ENCODE results near the gene PPM1L.

The PPM1L gene

DNA sequence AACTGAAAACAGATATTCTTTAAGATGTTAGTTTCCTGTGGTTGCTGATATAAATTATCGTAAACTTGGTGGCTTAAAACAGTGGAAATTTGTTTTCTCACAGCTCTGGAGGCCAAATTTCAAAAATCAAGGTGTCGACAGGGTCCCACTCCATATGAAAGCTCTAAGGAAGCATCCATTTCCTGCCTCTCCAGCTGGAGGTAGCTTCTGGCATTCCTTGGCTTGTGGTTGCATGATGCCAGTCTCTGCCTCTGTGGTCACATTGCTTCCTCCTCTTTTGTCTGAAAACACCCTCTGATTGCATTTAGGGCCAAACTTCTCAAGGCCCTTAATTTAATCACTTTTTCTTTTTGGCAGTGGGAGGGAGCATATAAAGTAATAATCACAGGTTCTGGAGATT is 96.8 kb downstream of the PPM1L start:
- no peak for DNase-seq (ENCODE audit: low read depth in 2 of 2)

DNA sequence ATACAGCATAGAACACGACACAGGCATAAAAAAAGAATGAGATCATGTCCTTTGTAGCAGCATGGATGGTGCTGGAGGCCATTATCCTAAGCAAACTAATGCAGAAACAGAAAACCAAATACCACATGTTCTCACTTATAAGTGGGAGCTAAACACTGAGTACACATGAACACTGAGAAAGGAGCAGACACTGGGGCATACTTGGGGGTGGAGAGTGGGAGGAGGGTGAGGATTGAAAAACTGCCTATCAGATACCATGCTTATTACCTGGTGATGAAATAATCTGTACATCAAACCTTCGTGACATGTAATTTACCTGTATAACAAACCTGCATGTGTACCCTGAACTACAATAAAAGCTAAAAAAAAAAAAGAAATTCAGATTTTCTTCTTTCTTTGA is 100.4 kb downstream of the PPM1L start:
- no peak for DNase-seq (ENCODE audit: low read depth in 2 of 2)

DNA sequence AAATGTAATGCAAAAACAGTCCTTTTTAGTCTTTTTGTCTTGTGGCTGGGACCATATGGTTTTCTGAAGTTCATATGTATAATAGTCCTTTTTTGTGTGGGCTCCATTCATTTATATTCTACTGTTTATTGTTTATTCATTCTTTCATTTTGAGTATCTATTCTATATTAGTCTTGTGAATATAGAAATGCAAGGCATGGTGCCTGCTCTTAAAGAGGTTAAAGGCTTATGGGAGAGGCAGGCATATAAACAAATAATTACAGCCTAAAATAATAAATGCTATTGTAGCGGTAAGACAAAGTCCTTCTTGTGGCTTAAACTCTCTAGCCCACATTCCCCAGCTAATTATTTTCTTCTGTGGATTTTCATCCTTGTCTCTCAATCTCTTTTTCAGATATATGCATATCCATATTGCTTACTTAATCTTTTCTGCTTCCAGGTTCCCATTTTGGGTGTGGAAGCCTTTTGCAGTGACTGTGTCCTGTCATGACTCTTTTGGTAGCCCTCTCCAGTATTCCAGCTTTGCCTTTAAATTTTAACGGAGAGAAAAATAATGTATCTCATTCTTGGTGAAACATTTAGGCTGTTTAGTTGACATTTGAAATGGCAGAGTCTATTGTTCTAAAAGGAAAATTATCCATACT is 101.6 kb downstream of the PPM1L start:
- DNase-seq (ENCODE audit: low read depth in 2 of 2): no peak

DNA sequence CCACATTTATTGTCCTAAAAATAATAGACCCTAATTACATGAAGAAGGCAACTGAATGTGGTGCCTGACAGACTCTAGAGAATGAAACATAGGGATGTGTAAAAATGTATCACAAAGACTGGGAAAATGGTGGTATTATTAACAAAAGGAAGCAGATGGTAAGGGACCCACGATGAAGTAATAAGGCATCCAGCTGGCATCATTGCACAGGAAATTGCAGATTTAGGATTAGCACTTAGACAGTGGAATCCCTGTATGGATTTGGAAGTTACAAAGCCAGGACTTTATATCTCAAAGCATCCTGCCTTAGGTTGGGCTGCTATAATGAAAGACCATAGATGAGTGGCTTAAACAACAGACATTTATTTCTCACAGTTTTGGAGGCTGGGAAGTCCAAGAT is 104.3 kb downstream of the PPM1L start:
- no peak for DNase-seq (ENCODE audit: low read depth in 2 of 2)

DNA sequence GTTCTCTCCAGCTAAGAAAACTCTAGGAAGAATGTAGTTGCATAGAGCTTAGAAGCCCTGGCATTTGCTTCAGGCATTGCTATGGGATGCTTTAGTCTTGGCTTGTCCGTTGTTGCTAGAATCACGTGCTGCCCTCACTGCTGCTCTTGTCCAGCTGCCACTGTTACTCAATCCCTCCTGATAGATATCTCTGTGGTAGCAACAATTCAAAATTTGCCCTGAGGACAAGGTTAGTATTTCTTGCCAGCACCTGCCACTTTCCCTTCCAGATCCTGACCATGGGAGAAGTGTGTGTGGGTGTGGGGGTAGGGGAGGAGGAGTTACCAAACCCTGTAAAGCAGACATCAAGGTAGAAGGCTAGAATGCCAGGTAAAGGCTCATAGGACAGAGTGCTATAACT is 113.8 kb downstream of the PPM1L start:
- DNase-seq (ENCODE audit: low read depth in 2 of 2): no peak

DNA sequence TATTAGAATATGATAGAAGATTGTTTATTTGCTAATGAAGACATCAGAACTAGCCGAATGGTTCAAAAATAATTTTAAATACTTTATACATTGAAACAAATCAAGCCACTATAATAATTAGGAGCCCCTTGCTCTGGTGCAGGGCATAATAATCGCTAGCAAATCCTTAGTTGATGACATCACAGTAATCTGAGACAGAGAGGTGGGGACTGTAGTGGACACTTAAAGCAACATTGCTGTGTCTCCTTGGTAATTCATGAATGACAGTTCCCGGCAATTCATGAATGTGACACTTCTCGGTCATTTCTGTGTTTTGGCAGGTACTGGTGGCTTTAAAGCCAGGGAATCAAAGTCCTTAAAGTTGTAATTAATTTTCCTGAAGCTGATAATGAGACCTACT is 114.3 kb downstream of the PPM1L start:
- DNase-seq (ENCODE audit: low read depth in 2 of 2): no peak

DNA sequence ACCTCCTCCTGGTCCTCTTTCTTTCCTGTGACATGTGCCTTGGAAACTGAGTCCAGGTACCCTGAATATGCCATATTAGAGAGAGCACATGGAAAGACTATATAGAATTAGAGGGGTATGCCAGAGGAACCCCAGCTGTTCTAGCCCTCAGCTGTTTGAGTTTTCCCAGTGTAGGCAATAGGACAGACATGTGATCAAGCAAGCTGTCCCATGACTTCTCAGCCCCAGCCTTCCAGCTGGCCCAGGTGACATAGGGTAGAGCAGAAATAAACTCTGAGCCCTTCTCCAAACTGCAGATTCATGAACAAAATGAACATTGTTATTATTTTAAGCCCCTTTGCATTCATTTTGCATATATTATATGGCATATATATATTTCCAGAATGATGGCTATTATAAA is 118.7 kb downstream of the PPM1L start:
- DNase-seq (ENCODE audit: low read depth in 2 of 2): no peak

DNA sequence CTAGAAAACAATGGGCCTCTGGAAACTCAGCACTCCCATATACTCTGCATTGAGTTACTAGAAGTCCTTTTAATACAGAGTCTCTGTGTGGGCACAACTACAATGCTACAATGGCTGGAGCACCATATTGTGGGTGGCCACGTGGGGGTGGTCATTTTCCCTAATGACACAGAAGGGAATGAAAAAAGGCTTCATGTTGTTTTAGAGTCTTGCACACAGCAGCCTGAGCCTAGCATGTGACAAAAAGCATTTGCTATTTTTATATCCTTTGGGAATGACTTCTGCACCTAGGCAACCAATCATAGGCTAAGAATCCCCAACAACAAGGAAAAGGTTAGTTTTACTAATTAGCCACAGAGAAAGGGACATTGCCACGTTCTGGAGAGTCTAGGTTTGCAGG is 120.6 kb downstream of the PPM1L start:
- no peak for DNase-seq (ENCODE audit: low read depth in 2 of 2)

DNA sequence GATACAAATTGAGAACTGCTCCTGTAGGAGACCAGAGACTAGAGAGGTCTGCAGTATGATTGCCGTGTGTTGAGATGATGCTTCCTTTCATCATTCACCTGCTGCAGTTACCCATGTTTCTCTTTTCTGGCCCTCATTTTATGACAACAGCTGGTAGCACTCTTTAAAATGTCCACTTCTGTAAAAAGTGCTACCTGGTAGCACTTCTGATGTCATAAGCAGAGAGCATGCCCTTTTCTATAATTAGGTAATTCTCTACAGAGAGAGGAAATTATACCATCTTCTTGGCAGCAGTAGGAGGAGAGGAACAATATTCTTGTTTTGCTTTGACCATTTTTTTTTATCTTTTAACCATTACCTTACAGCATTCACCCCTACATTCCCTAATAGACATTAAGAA is 123.8 kb downstream of the PPM1L start:
- no peak for DNase-seq (ENCODE audit: low read depth in 2 of 2)

DNA sequence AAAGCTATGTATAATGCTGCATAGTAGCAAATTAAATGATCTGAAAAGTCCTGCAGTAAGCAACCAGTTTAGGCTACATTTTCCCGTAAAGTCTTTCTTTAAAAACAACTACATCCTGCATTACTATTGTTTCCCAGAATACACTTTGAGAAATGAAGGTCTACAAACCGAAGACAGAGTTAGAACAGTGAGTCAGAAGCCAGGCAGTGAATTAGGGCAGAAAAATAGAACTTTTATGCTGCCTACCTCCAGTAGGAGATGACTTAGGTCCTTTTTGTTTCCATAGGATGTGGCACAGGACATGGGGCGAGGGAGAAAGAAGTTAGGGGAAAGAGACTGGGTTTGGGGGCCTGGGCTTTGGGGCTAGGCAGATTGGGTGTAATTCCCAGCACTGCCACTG is 127.3 kb downstream of the PPM1L start:
- no peak for DNase-seq (ENCODE audit: low read depth in 2 of 2)

DNA sequence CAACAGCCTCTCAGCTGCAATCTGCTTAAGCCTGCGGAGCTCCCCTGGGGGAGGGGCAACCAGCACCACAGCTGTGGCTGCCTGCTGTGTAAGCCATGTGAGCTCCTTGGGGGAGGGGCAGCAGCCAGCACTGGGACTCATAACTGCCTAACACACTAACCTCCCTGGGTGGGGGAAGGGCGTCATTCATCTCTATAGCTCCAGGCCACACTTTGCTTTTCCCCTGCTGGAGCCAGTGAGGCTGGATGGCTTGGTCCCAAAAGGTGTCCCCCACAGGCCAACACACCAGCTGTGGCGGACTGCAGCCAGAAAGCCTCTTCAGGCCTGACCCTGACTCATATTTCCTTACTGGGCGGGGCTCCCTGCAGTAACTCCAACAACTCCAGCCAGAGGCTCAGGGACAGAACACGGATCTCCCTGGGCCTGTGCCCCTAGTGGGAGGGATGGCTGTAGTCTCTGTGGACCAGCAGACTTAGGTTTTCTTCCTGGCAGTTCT is 129.8 kb downstream of the PPM1L start:
- DNase-seq (ENCODE audit: low read depth in 2 of 2): no peak

DNA sequence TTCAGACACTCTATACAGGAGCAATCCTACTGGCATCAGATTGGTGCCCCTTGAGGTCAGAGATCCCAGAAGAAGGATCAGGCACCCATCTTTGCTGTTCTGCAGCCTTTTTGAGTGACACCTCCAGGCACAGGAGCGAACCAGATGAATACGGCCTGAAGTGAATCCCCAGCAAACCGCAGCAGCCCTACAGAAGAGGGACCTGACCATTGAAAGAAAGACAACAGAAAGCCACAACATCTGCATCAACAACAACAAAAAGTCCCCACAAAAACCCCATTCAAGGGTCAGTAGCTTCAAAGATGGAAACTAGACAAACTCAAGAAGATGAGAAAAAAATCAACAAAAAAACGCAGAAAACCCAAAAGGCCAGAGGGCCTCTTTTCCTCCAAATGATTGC is 130.4 kb downstream of the PPM1L start:
- no peak for DNase-seq (ENCODE audit: low read depth in 2 of 2)

DNA sequence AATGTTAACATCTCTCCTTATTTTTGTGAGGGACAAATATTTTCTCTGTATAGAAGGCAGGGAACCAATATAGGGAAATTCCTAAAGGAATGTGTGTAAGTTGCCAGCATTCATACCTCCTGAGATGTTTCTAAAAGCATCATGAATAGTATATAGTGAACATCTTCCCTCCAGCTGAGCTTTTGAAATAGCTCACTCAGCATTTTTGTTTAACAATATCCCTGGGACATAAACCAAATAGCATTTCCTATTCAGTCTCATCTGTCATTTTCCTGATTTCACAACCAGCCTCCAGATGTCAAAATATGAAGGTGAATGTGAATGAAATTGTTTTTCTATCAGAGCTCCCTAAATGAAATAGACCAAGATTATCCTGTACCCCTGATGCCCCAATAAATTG is 137.2 kb downstream of the PPM1L start:
- no peak for DNase-seq (ENCODE audit: low read depth in 2 of 2)

DNA sequence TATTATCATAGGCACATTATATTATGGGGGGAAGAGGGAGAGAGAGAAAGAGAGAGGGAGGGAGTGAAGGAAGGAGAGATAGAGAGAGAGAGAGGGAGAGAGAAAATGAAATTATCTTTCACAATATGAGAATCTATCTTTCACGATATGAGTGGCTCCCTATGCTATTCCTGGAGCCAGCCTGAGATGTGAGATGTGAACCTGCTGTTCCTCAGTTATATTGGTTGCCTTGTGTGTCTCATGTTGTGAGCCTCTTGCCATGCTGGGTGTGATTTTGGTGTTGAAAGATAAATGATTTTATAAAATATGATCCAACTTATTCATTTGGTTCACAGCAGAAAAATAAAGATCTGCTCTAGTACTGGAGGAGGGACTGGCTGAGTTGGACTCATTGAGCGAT is 148.7 kb downstream of the PPM1L start:
- DNase-seq (ENCODE audit: low read depth in 2 of 2): no peak

DNA sequence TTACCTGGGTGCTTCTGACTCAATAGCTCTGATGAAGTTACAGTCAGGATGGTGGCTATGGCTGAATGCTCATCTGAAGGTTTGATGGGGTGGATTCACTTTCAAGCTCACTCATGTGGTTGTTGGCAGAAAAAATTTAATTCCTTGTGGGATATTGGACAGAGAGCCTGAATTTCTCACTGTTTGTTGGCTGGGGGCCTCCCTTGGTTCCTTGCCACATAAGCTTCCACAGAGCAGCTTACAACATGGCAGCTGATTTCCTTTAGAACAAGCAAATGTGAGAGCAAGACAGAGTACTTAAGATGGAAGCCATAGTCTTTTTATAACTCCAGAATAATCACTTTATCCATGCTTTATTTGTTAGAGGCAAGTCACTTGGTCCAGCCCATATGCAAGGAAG is 150.6 kb downstream of the PPM1L start:
- DNase-seq (ENCODE audit: low read depth in 2 of 2): no peak

DNA sequence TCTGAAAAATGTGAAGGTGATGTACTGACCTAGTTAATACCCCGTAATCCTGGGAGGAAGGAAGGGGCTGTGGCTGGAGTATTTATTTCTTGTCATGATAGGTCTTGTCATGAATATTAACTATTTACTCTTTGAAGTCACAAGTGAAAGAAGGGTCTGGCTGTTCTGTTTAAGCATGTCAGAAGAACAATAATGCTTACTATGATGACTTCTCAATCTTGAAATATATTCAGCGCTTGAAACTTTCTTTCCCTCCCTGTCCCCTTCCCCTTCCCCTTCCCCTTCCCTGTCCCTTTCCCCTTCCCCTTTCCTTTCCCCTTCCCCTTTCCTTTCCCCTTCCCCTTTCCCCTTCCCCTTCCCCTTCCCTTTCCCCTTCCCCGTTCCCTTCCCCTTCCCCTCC is 153.9 kb downstream of the PPM1L start:
- DNase-seq (ENCODE audit: low read depth in 2 of 2): no peak

DNA sequence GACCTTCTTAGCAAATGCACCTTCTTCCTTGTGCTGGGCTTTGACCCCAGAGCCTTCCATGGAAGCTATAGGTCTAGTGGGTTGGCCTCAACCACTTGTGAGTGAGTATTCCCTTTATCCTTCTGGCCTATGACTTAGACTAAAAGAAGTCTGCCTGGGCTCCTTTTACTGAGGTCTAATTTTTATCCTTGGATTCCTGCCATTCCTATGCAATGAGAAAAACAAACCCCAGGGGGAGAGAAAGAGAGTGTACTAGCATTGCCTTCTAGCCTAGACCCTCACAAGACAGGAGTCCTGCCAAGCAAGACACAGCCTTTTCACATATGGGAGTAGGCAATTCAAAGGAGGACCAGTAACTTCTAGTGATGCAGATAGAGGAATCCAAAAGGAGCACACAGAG is 155.4 kb downstream of the PPM1L start:
- DNase-seq (ENCODE audit: low read depth in 2 of 2): no peak

DNA sequence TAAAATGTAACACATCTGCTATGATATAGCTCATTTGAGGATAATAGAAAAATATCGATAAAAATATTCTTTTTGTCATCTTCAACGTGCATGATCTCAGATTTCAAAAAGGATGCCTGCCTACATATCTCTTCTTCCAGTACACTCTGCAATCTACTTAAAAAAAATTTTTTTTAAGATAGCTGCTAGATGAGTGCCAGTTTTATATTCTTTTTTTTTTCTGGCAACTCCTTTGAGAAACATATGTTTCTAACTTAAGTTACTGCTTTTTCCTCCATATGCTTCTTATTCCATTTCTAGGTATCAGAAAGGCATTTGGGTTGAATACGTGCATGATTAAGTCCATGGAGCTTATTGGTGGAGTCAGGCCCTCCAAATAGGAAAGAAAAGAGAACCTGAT is 160.4 kb downstream of the PPM1L start:
- DNase-seq (ENCODE audit: low read depth in 2 of 2): no peak

DNA sequence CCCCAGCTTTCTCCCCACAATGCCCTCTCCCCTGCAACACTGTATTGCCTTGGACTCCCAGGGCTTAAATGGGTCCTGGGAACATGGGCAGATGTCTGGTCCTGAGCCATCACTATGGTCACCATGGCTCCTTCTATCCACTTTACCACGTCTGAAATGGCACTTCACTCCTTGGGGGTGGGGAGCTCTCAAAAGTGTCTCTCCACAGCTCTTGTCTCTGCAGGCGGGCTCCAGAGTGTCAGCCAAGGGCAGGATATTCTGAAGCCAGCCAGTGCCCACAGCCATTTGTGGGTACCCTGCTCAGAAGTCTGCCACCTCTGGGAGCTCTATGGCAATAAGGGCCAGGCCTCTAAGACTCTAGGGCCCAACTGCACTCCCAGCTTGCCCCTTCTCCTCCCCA is 163.9 kb downstream of the PPM1L start:
- no peak for DNase-seq (ENCODE audit: low read depth in 2 of 2)

DNA sequence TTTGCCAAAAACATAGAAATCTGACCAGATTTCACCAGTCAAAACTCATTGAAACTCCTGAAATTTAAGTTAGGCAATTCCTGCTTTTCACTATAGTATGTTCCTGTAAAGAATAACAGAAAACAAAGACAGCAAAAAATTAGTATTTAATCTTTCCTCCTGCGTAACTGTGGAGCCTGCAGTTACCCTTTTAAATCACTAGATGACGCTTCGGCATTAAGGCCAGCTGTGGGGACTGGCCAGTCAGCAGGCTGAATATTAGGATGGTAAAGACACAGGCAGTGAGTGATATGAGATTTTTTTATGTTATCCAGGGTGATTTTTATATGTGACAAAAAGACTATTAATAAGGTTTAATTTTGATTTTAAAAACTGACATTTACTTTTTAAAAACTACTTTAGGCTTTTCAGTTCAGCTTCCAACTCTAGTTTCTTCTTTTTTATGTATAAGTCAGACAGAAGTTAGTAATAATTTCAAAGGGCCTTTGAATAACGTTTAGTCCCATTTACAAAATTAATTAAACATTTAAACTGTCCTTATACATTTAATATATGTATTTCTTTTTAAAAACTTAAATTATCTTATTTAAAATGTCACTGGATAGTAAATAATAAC is 165.1 kb downstream of the PPM1L start:
- no peak for DNase-seq (ENCODE audit: low read depth in 2 of 2)

DNA sequence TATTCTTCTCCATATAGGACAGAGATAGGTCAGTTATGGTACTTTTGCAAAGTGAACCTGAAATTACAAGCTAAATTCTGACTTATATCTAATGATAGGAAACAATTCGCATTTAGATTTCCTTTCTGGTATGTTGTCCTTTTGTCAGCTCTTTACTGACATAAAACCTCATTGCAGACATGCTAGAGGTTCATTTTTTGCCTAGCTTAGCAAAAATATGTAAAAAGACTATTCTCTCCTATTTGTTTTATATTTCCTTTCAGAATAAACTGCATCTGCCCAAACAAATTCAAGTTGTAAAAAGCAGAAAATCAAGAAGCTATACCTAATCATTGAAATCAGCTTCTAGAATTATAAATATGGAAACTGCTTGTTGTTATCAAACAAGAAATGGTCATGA is 168.7 kb downstream of the PPM1L start:
- DNase-seq (ENCODE audit: low read depth in 2 of 2): no peak

DNA sequence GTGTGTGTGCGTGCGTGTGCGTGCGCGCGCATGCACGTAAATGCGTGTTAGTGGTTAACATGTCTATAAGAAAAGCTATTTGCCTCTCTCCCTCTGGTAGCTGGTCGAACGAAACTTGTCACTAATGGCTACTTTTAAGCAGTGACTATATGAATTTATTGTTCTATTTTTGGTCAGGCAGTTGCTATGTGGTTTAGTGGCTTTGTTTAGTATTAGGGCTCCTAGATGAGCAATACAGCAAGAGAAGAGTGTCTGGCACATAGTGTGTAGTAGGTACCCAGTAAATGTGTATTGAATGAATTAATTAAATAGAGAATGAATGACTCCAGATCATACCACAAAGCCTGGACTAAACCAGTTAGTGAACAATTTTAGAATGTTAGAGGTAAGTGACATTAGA is 171.6 kb downstream of the PPM1L start:
- DNase-seq (ENCODE audit: low read depth in 2 of 2): no peak

DNA sequence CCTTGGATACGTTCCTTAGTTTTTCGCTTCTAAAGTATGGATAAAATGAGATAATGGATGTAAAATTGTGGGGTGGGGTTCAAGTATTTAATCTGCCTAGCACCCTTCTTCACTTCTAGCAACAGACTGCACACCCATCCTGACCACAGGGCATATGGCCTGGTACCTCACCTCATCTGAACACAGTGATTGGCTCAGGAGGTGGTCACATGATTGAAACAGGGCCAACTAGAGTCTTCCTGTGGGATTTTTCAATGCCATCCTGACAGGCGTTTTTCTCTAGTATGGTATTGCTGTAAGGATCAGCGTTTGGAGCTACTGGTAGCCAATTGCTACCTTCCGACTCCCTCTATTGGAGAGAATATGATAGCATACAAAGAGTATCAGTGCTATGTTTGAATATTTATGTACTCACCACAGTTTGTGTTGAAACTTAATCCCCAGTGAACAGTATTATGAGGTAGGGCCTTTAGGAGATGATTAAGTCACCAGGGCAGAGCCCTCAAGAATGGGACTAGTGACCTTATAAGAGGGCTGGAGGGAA is 172.2 kb downstream of the PPM1L start:
- no peak for DNase-seq (ENCODE audit: low read depth in 2 of 2)

DNA sequence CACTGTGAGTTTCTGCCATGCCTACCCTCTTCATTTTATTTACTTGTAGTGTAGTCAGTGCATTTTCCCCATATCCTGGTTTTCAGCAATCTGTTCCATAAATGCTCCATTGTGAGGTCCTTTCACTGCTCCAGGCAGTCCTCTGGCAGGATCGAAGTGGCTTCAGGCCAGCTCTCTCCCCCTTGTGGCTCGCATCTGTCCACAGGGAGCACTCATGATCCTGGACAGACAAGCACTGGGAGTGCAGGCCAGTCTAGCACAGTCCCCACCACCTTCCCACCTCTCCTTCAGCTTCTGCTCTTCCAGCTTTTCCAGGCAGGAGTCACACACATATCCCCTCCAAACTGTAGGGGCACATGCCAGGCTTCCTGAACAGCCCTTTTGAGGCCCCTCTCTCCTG is 173.6 kb downstream of the PPM1L start:
- DNase-seq (ENCODE audit: low read depth in 2 of 2): no peak
